HG02973 (cell line): ENCODE data around the gene GGPS1.
A peak's percentile ranks its signal among the peaks of the same experiment; 100 is the strongest.
"Not testable (repeated sequence)": the region's sequence is repeated elsewhere in the genome, so short reads cannot be mapped to it uniquely, and the experiment has no call there.

Experiments
- ATAC-seq: cut with Tn5 transposase; IDR thresholded peaks from one replicate; pipeline ENCODE4 v1.9.1; 2021; ENCODE audit warnings: moderate library complexity; ENCODE audit not compliant: unreplicated experiment

Gene GGPS1

GRCh38 chr1:235304549-235305451 lies 23.6 kb upstream of the GGPS1 start:
- ATAC-seq, result no peak

DNA sequence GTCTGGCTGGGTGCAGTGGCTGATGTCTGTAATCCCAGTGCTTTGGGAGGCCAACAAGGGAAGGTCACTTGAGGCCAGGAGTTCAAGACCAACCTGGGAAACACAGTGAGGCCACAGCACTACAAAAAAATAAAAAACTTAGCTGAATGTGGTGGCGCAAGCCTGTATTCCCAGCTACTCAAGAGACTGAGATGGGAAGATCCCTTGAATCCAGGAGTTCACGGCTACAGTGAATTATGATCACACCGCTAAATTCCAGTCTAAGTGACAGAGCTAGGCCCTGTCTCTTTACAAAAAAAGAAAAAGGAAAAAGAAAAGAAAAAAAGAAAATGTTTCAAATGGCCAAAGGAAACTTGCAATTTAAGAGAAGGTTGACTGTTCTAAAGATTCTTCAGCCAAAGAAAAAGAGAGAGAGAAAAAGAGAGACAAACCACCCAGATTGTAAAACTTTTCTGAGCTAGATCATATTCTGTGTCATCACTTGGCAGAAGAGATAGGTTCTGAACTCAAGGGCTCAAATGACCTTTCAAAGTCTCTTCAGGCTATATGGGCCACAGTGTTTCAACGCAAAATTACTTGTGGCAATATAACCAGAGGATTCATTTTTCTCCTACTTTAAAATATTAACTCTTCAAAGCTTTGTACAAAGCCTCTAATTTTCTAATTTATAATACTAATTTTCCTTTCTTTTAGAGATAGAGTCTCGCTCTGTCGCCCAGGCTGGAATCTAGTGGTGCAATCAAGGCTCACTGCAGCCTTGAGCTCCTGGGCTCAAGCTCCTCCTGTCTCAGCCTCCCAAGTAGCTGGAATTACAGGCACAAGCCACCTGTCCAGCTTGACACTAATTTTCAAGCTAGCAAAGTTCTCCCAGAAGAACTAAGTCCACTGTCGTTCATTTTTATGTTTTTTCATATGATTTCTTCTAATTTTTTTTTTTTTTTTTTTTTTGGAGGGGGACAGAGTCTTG lies 20.9 kb upstream of the GGPS1 start:
- no peak for ATAC-seq

- ATAC-seq, result not testable (repeated sequence)
Measured at GRCh38 chr1:235309206-235309605, 19.2 kb upstream of the GGPS1 start.

GRCh38 chr1:235313262-235313661 lies 15.1 kb upstream of the GGPS1 start:
- ATAC-seq, result no peak

DNA sequence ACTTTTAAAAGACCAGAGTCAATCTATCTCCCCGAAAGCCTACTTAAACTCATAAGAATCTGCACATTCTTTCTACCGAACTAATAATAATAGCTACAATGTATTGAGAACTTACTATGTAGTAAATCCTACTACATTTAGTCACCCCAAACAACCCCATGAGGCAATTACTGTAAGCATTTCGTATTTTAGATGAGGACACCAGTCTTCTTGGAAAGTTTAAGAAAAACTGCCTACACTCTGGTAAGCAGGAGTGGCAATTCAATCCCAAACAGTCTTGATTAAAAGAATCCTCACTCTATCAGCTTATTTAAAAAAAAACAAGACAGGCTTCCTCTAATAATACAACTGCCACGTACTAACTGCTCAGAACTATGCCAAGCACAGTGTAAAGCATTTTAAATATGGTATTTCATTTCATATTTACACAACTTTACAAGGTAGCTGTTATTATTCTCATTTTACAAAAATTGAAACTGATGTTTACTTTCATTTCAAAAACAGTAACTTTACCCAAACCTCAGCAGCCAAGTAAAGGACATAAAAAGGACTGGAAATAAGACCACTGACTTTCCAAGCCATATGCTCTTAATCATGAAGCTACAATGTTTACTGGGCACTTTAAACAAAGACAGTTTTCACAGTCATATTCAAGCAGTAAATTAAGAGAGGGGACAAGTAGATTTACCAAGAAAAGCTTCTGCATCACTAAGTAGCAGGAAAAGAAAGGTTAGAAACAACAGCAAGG lies 14.3 kb upstream of the GGPS1 start:
- ATAC-seq, result no peak

- no peak for ATAC-seq
Measured at GRCh38 chr1:235315173-235315572, 13.2 kb upstream of the GGPS1 start.

- ATAC-seq, result no peak
Measured at GRCh38 chr1:235315735-235316134, 12.6 kb upstream of the GGPS1 start.

- ATAC-seq, result no peak
Measured at GRCh38 chr1:235317168-235317567, 11.2 kb upstream of the GGPS1 start.

GRCh38 chr1:235319255-235319654 lies 9.1 kb upstream of the GGPS1 start:
- ATAC-seq, result no peak

DNA sequence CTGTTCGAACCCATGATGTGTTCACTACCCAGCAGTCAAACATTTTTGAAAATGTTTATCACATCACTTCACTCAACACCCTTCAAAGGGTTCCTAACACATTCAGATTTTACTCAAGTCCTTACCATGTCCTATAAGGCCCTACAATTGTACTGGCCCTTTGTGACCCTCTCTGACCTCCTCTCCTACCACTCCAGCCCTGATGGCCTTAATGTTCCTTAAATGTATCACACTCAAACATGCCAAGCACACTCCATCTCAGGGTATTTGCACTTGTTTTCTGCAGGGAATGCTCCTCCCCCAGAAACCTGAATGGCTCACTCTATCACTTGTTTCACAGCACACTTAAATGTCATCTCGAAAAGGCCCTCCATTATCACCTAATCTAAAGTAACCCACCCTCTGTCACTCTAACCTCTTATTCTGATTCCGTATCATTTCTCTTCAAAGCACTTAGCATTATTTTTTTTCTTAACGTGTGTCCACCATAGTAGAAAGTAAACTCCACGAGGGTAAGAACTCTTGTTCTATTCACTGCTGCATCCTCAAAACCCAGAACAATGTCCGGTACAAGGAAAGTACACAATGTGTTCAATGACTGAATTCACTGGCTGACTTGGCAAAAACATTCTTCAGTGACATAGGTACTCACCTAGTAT lies 7.7 kb upstream of the GGPS1 start:
- no peak for ATAC-seq

DNA sequence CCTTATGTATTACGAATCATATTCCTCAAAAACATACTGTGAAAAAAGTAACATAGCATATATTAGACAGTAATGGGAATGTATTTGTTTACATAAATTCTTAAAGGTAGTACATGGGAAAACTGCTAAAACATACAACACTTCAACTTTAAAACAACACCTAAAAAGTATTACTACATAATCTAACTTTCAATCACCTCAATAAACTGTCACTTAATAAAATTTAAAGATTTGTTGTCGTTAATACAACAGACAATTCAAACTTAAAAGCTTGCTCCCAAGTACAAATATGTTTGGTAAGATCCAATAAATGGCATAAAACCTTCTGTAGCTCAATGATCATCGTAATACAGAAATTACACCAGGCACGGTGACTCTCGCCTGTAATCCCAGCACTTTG lies 4.1 kb upstream of the GGPS1 start:
- no peak for ATAC-seq

DNA sequence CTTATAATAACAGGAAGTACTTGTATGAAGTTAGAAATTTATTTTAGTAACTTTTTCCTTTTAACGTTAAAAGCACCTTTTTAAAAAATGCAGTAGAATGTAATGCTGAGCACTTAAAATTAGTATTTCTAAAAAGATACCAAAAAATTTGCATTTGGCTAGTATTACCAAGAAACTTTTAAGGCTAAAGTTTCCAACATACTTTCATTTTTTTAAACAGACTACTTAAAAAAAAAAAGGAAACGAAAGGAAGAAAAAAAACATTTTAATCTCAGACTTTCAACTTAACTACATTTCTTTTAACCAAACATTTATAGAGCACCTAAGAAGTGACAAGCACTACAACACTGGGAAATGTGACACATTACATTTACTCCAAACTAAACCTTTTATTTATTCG lies 3.2 kb upstream of the GGPS1 start:
- ATAC-seq, result no peak

DNA sequence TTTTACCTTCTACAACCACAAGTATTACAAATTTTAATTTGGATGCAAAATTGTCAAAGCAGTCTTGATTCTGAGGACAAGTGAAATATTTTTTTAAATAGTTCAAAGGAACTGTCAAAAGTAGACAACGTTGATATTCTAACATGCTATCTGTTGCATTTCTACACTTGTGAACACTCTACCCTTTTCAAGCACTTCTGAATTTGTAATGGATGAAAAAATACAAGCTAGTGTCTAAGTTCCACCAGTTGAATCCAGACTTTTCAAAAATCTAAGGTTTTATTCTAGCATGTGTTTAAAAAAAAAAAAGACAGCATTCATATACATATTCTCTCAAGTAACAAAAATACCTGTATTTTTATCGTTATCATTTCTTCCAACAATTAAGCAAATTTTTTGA lies 2.5 kb upstream of the GGPS1 start:
- ATAC-seq, result no peak

DNA sequence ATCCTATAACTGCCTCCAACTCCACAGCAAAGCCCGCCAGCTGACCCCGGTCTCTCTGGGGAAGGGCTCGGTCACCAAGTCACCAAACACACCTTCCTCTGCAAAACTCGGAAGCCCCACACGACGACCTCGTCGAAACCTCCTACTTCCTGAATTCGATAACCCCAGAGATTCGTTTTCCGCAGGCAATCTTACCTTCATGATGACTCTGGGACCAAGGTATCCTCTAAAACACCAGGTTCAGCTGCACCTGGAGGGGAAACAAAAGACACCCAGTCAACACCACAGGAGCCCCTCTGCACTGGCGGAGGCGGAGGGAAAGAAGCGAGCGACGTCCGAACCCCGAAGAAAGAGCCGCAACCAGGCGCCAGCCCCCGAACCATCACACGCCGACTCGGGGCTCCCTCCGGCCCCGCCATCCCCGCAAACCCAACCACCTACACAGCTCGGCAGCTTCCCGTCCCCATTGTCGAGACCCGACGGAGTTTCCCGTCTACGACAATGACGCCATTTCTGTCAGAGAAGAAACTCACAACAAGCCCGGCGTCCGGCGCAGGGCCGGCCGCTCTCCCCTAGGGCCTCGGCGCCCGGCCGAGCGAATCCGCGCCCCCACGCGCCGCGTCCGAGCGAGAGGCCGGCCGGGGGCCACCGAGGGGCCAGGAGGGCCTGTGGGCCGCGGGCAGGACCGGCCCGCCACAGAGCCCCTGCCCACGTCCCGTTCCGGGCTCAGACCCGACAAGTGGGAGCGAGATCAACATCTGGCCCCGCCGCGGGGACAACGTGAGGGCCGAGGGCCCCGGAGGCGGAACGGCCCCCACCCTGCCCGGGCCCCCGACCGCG lies 1.4 kb upstream of the GGPS1 start:
- peak; percentile 23 for ATAC-seq

DNA sequence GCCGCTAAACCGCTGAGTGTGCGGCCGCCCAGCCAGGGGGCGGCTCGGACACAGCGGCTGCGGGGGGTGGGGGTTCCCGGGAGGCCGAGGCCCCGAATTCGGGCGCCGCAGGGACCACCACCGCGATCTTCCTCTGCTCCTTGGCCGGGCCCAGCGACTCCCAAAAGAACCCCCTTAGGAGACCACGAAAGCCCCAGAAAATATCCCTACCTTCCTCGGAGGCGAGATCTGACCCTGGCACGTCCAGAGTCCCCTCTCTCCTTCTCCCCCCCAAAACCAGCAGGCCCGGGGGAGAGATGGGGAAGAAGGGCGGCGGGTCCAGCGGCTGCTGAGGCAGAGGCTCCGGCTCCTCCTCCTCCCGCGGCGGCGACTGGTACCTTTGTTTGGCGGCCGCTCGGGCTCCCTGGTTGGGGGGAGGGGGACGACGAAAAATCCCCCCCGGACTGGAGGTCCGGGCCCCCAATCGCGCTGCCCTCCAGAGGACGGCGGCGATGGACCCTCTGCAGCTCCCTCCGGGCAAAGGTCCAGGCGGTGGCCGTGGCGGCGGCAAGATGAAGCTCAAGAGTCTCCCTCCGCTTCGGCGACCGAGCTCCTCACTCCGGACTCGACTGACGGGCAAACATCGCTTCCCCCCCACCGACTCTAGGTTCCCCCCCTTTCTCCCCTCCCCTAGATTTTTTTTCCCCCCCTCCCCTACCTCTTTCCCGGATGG lies 655 bp upstream of the GGPS1 start, which contains the start of gene ARID4B:
TSS of gene ARID4B (minus strand) at position 621 of the 712 bp plus-strand sequence. CDS start 1,260 bp downstream, outside the sequence.
- peak; percentile 6 for ATAC-seq

- ATAC-seq, result peak; percentile 29
Measured at GRCh38 chr1:235329139-235329902, 951 bp downstream of the GGPS1 start.

GRCh38 chr1:235330918-235331285 lies 2.5 kb downstream of the GGPS1 start:
- no peak for ATAC-seq

DNA sequence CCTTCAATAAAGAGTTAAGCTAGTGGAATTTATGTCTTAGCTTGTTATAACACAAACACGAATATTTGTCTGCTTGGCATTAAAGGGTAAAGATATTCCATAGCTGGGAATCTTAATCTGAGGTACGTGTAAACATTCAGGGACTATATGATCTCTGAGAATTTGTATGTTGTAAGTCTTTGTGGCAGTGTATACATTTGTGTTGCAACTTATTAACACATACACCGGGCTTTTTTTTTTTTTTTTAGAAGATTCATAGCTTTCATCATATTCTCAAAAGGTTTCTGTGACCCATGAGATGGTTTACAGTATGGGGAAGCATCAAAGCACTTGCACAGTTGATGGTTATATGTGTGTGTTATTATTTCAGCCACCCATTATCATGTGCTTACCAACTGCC lies 3.0 kb downstream of the GGPS1 start:
- ATAC-seq, result no peak
